CD4-positive, alpha-beta T cell treated with Interleukin-17A for 1 hour (primary cell): ENCODE results near the gene BIN1.

ENCODE experiments used
- DNase-seq: peaks from one replicate; pipeline ENCODE4 v3.0.0-alpha.2; 2020

The BIN1 gene, protein sequence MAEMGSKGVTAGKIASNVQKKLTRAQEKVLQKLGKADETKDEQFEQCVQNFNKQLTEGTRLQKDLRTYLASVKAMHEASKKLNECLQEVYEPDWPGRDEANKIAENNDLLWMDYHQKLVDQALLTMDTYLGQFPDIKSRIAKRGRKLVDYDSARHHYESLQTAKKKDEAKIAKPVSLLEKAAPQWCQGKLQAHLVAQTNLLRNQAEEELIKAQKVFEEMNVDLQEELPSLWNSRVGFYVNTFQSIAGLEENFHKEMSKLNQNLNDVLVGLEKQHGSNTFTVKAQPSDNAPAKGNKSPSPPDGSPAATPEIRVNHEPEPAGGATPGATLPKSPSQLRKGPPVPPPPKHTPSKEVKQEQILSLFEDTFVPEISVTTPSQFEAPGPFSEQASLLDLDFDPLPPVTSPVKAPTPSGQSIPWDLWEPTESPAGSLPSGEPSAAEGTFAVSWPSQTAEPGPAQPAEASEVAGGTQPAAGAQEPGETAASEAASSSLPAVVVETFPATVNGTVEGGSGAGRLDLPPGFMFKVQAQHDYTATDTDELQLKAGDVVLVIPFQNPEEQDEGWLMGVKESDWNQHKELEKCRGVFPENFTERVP

DNA sequence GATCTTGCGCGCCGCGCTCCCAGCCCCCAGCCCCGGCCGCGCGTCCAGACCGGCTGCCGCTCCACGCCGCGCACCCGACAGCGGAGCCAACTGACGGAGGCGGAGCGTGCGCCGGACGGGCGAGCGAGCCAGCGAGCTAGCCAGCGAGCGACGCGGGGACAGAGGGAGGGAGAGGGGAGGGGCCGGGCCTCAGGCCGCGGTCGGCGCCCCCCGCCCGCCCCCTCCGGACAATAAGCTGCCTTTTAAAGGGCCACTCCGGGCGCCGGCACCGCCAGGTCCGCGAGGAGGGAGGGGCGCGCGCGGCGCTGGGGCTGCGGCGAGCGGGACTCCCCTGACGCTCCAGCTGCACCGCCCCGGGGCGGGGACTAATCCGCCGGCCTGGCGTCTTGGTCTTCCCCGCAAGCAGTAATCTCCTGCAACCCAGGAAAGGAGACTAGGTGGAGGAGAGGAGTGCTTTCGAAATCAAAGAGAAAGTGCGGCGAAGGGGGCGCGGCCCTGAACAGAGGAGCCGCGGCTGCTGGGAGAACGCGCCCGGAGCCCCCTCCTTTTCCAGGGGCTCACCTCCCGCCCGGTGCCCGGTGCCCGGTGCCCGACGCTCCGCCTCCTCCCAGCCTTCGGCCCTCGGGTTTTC lies at the start of gene BIN1:
Gene BIN1 (minus strand): TSS at position 164 of the 631 bp plus-strand sequence. CDS start 211 bp downstream, outside the sequence.
- DNase-seq = peak; percentile 83

DNA sequence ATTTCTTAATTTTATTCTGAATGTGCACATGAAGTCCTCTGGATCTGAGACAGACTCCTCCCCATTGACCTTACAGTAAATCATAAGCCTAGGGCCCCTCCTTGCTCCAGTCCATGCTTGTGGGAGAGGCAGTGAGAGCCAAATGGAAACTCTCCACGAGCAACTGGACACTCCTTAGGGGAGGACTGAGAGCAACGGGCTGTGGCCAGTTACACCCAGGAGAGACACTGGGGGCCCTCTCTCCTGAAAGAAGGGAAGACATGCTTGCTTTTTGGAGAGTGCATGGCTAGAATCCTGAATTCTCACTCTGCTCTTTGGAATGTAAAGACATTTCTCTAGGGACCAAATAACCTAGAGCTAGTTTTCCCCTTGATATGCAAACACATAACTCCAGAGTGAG lies 49.0 kb upstream of the BIN1 start:
- no peak for DNase-seq

DNA sequence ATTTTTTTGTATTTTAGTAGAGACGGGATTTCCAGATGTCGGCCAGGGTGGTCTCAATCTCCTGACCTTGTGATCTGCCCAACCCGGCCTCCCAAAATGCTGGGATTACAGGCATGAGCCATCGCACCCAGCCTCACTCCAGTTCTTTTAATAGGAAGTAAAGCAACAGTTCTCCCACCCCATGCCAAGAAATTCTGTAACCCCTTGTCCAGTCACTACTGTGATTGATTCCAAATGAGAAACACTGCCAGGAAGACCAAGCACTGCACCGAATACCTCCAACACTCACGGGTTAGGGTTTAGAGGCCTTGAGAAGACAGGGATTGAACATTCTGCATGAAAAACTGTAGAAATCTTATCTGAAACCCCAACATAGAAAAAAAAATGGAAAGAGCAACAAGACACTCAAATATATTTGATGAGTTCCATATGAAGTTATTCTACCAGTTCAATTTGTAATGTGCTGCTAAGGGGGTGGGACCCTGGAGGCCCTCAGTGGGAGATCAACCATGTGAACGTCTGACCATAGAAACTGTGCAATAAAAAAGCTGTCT lies 48.2 kb upstream of the BIN1 start:
- no peak for DNase-seq

DNA sequence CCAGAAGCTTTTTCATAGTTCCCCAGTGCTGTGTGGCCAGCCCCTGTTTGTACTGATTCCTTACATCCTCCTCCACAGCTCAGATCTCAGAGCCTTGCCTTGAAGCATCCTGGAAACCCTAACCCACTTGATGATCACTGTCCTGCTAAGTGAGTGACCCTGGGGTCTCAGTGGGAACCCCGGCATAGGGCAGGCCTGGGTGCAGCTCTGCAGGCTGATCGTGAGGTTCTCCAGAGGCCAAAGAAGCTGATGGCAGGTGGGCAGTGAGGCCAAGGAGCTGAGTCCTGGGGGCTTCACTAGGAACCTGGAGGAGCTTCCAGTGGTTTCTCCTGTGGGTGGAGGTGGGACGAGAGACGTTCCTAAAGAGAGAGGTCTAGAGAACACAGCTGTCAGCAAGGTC lies 47.4 kb upstream of the BIN1 start:
- no peak for DNase-seq

DNA sequence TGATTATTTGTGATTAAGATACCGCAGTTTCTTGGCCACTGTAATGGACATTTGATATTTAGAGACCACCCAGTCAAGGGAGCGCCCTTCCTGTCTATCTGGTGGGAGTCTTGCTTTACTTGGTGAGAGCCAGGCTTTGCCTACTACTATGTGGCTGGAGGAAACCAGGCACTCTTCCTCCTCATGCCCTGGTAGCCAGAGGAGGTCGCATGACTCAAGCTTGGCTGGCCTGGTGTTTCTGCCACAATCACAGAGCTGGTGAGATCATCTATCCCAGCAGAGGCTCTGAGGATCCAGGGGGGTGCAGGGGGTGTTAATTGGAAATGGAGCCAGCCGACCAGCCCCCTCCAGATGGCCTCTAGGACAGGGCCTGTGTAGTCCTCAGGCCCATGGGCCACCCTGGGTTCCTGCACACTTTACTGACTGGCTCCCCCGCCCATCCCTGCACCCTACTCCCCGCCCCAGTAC lies 46.8 kb upstream of the BIN1 start:
- DNase-seq = no peak

DNA sequence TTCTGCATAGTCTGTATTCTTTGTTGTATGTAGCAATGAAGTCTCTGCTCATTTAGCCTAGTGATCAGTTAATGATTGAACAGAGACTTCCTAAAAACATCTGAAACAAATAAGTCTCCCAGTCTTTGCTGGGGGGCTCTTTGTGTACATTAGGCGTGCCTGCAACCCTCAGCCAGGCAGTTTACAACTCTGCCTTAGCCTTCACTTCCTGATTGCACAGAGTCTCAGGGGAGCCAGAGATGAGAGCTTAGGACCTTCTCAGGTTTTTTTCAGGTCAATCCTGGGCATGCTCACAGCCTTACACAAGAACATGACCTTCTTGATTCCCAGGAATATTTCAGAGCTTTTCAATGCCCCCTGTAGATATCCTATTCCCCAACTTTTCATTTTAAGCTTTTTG lies 44.0 kb upstream of the BIN1 start:
- no peak for DNase-seq

DNA sequence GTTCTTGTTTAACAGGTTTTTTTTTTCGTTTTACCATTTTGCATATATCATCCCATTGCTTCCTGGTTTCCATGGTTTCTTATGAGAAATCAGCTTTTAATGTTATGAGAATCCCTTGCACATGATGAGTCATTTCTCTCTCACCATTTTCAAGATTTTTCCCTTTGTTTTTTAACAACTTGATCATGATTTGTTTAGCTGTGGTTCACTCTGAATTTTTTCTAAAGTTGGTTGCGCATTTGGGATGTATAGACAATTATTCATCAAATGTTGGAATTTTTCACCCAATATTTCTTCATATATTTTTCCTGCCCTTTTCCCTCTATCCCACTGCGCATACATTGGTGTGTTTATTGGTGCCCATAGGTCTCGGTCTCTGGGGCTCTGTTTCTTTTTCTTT lies 42.4 kb upstream of the BIN1 start:
- DNase-seq = no peak

DNA sequence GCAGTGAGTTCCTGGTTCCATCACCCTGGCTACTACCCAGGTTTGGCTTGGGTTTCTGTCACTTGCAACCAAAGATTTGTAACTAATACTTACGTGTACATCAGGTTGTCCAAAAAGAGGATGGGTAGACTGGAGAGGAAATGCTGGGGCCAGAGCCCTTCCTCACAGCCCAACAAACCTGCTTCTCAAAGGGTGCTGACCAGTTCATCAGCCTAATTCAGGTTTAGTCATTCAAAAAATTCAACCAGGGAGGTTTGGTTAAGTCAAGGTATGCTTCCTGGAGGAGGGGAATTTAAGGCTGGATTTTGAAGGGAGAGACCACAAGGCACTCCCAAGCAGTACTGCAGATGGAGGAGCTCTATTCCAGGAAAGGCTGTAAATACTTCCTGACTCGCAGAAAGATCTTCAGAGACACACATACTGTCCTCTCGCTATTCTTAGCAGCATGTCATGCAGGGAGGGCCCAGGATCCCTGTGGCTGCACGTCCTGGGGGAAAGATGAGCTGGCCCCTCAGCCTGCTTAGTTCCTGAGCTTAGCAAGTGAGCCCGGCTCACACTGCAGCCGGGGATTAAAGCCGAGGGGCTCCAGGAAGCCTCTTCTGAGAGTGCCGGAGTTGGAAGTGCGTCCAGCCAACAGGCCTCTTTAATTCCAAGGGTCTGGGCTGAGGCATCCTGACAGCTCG lies 40.0 kb upstream of the BIN1 start:
- no peak for DNase-seq

DNA sequence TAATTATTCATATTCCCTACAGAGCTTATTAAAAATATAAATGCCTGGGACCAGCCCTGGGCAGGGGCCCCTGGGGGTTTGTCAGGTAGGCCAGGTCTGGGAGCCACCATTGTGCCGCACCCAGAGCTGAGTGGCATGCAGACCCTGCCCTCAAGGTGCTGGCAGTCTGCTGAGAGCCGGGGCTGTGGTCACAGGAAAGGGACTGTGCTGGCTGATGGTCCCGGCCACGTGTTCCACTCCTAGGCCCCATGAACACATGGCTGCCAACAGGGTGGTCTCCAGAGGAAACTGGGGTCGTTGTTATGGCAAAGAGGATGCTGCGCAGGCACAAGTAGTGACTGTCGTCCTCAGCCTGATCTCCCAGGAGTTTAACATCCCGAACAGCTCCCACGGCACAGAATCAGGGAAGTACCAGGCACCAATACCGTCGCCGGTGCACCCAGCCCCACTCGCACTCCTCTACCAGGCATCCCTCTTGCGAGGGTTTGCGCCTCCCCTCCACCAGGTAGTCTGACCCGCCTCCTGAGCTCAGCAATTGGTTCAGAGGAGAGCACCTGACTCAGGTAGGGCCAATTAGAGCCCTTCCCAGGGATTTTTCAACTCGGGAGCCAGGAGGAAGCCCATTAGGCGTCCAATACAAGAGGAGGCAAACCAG lies 39.2 kb upstream of the BIN1 start:
- no peak for DNase-seq

DNA sequence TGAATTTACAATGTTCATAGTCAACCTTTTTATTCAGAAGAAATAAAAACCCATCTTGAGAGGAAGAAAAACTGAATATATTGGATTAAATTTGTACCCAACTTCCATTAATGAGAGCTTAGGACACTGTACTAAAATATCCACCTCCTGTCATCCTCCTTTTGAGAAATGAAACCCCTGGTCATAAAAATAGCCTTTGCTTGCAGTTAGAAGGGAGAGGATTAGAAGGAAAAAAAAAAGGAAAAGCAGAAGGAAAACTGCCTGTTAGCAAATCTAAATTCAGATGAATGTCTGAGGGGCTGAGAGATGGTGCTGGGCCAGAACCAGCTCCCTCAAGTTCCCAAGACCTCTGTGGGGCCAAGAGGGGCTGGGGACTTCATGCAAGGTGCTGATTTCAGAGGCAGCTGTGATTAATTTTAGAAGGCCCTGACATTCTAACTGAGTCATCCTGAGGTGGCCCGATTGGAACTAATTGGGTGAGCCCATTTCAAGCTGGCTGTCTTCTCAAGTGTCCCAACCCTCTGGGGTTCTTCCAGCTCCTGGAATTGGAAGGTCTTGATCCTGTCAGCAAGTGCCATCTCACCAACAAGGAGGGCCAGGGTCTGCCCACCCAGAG lies 38.4 kb upstream of the BIN1 start:
- DNase-seq = no peak

DNA sequence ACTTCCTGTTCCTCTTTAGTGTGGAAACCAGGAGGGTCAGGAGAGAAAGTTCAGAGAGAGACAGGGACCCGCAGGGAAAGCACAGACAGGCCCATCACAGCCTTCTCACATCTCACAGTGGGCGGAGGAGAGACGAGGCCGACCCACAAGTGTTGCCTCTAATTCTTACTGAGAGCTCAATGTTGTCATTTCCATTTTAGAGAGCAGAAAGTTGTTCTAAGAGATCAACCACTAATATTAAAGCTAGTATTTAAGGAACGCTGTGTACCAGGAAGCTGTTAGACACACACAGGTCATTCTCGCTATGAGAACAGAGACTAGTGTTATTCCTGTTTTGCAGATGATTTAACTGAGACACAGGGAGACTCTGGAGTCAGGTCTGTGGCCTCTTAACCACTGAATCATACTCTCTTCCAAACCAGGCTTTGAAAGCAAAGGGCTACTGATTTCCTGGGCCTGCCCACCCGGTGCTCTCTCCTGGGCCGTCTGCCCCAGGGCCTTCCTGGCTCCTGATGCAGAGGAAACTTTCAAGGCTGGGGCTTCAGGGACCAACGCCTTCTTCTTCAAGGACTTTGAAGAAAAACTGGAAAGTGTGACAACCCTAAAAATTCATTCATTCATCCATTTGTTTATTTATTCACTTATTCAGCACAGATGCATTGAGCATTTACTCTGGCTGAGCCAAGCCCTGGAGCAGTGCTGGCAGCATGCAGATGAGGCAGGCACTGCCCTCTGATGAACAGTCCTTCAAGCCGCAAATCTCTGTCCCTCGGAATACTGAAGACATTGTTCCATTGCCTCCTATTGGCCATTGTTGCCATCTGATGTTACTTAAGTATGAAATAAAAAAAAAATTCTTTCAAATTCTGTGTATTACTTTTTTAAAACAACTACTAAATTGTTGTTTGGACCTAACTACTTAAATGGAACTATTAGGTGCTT lies 37.2 kb upstream of the BIN1 start:
- DNase-seq = no peak

DNA sequence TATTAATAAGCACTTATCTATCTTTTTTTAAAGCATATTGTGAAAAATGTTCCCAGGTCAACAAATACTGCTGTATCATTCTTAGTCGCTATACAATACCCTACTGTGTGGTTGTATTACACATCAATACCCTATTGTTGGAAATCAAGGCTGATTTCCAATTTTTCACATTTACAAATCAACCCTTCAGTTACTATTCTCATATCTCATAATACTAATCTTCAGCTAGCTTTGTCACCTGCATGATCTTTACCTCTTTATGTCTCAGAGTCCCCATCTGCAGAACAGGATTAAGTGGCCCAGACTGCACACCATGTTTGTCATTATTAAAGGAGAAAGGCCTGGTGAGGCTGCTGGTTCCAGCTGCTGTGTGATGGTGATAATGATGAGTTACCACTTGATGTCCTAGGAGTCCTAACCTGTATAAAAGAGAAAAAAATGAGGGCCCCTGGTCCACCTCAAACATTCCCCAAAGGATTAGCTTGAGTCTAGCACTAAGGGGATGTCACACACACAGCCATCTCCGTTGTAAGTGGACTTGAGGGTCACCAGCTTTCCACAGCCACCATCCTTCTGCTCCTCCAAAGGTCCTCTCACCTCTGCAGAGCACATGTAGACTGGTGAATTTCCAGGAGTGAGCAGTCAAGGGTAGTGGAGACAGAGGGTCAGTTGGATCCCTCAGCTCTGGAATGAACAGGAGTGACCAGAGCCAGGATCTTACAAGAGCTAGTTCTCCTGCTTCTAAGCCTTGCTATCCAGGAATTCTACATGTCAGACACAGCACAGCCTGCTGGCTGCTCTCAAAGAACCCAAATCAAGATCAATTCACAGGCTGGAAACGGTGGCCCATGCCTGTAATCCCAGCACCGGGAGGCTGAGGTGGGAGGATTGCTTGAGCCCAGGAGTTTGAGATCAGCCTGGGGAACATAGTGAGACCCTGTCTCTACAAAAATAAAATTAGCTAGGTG lies 36.0 kb upstream of the BIN1 start:
- no peak for DNase-seq

DNA sequence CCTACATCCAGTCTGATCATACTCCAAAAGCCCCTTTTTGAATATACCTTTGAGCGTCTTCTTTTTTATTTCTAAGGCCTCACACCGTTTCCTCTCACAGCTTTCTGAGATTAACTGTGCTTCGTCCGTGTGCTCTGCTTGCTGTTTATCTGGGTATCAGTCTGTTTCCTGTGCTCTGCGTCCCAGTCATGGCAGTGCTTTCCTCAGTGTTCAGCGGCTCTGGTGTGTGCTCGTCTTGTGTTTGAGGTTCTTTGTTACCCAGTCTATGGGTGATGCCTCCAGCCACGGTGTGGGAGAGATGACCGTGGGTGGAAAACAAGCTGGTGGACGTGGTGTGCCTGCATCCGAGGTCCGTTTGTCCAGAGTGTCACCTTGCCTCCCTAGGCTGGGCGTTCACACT lies 33.6 kb upstream of the BIN1 start:
- no peak for DNase-seq

DNA sequence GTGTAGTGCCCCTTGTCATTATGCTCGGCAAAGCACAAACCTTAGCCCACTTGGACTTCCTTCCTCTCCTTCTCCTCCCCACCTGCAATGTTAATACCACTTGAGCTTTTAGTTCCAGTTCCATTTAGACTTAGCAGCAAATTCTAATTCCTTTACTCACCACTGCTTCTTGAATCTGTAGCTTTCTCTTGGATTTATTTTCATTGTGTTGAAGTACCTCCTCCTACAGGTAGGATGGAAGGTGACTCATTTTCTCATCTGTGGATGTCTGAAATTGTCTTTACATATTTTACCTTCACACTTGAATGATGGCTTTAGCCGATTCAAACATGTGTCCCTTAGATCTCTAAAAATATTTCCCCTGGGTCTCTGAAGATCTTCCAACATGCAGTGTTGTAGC lies 32.8 kb upstream of the BIN1 start:
- DNase-seq = no peak

DNA sequence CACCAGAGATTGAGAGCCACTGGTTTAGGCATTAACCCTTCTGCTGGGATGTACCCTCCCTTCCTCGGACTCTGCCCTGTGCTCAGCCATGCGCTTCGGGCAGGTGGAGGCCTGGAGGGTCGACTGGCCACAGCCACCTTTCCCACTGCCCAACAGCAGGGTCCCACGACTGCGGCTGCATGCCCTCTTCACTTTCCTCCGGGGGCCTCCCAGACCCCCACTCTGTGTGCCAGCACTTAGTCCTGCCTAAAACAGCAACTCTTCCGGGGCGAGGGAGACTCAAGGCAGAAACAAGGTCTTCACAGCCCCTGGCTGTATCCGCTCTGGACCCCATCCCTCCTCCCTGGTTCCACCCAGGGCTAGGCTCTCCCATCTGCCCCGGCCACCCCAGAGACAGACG lies 31.3 kb upstream of the BIN1 start:
- DNase-seq = no peak

DNA sequence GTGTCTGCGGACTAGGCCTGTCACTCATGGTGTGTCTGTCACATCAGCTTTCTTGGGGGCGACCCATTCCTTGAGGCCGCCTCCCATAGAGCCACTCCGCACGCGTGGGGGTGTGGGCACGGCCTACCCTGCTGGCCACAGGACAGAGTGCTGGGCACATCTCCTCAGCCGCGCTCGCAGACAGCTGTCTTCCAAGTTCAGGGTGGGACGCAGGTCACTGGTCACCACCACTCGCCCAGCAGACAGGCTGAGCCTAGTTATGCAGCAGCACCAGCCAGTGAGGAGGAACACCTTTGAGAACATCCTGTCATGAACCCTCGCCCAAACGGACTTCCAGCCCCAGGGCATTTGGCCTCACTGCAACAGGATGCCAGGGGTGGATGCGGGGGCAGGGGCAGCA lies 30.8 kb upstream of the BIN1 start:
- DNase-seq = no peak

DNA sequence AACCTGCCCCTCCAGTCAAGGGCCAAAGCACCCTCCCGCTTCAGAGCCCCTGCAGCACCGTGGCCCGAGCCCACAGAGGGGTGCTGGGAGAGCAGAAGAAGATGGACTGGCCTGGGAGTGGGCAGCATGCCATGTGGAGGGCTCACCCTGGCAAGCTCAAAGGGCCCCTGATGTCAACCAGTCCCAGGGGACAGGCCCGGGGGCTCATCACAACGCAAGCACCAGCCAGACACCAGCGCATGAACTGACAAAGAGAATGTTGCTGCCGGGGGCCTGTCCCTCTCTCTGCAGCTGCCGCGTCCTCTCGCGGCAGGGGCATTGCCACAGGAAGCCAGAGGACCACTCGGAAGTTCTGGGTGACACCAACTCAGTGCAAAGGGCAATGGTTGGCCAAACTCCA lies 30.3 kb upstream of the BIN1 start:
- no peak for DNase-seq

DNA sequence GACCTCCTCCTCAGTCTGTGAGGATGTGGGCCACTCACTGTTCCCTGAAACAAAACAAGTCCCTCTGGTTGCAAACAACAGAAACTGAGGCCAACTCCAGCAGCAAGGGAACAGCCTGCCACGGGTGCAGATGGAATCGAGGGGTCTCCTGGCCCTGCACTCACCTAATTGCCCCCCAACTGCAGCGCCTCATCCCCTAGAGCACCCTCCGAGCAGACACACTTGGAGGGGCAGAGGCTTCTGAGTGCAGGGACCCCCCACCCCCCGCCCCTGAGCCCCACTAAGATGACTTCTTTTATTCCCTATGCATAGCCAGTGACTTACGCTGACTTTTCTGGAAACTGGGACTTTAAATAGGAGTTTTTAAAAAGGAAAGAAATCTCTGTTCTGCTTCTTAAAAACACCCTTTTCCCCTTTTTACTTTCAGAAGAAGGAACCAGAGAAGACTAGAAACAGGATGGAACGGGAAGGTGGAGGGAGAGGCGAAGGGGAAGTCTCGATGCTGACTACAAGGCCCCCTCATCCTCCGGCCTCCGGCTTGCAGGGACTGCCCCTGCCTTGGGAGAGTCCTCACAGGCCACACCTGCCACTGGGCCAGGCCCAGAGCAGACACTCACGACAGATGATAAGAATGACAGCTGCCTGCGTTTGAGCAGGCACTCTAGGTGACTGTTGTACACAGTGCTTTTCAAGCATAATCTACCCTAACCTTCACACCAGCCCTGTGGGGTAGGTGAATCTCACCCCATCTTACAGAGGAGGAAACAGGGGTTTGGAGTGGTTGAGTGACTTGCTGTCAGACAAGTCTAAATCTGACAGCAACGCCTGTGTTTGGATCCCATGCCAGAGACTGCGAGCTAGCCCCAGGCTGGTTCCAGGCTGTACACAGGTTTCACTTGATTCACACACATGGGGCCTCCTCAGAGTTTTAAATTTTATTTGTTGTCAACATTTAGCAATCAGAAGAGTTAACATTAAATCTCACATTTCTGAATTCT lies 28.2 kb upstream of the BIN1 start:
- DNase-seq = no peak

DNA sequence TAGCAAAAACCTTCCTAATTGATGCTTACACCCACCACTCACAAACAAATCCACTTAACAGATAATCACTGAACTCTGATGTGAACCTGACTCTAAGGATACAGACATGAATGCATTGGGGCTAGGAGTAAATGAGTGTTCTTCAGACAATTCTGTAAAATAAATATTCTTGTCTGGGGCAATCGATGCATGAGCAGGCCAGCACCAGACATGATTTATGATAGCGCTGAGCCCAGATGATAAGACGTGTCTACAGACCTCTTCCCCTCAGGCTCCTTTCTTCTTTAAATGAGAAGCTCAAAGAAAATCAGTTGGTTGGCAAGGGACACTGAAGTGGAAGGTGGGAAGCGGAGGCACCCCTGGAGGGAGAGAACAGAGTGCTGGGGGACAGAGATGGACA lies 27.3 kb upstream of the BIN1 start:
- DNase-seq = no peak
